Spleen (tissue), 11 donors: ENCODE data around the gene SYNDIG1. TPM values are rescaled to one million over a fixed set of nuclear protein-coding genes. Genes with fewer than 3 reads are reported as not detected.

ENCODE experiments used
- DNase-seq: peaks from one replicate; pipeline ENCODE4 v3.0.0-alpha.2; 2020
- H3K27ac ChIP-seq, 8 donors: fragments of 200-600 bp; sonication (generic) in 7 of 8; 1 replicate in 4 of 8; 2 replicates in 4 of 8; pipeline versions ENCODE4 v1.5.0 to v1.8.0; 2016 to 2021; ENCODE audit warnings: inconsistent platforms in 4 of 8, mild to moderate bottlenecking in 4 of 8, moderate library complexity in 1 of 8
- H3K27me3 ChIP-seq, 7 donors: fragments of 200-600 bp; sonication (generic) in 6 of 7; replicated peaks in 1 of 7; 1 replicate in 4 of 7; 2 replicates in 3 of 7; pipeline versions ENCODE4 v1.5.0 to v1.8.0; 2016 to 2021; ENCODE audit warnings: inconsistent platforms in 3 of 7, mild to moderate bottlenecking in 1 of 7
- H3K36me3 ChIP-seq, 6 donors: fragments of 200-600 bp; sonication (generic) in 5 of 6; 1 replicate in 4 of 6; 2 replicates in 2 of 6; pipeline versions ENCODE4 v1.5.0 to v1.8.0; 2016 to 2021; ENCODE audit warnings: inconsistent platforms in 2 of 6
- H3K4me1 ChIP-seq, 6 donors: fragments of 200-600 bp; sonication (generic) in 5 of 6; 1 replicate in 3 of 6; 2 replicates in 3 of 6; pipeline versions ENCODE4 v1.5.0 to v1.8.0; 2016 to 2021; ENCODE audit warnings: inconsistent platforms in 3 of 6
- H3K4me3 ChIP-seq, 8 donors: fragments of 200-600 bp; sonication (generic) in 7 of 8; 1 replicate in 4 of 8; 2 replicates in 4 of 8; pipeline versions ENCODE4 v1.5.0 to v1.8.0; 2016 to 2021; ENCODE audit warnings: inconsistent platforms in 4 of 8, mild to moderate bottlenecking in 4 of 8, moderate library complexity in 2 of 8
- H3K9me3 ChIP-seq, 8 donors: fragments of 200-600 bp; sonication (generic) in 7 of 8; 1 replicate in 4 of 8; 2 replicates in 4 of 8; pipeline versions ENCODE4 v1.5.0 to v1.8.0; 2016 to 2021; ENCODE audit warnings: inconsistent platforms in 4 of 8
- POLR2A ChIP-seq, 3 donors: fragments of 450-650 bp; IDR thresholded peaks; one replicate each; pipeline ENCODE4 v1.5.1; 2017; ENCODE audit warnings: antibody characterized with exemption in 3 of 3, mild to moderate bottlenecking in 1 of 3
- POLR2AphosphoS5 ChIP-seq, 3 donors: sonication (generic); formaldehyde crosslinking; IDR thresholded peaks; one replicate each; pipeline ENCODE4 v1.5.1; 2017; ENCODE audit warnings: antibody characterized with exemption in 3 of 3
- WGBS, 5 donors: extraction: QIAGEN DNeasy Blood & Tissue Kit in 3 of 5; methylation state at CpG; one replicate each; pipeline versions ENCODE4 v1.1.5 to v1.1.7; 2013 to 2018; 5-methylcytosine and 5-hydroxymethylcytosine counted together
- intact Hi-C: fragments of 100-400 bp; cut with DNase I; formaldehyde crosslinking; loops from one replicate; pipeline ENCODE4 v1.15.0; 2023; ENCODE audit warnings: low total_unique reads
- polyA plus RNA-seq, 3 donors: library from polyadenylated mRNA; stranded (reverse); fragments of 200-250 nt; gene quantifications; one replicate each; pipeline ENCODE4 v1.2.1, GENCODE V29; 2013
- total RNA-seq, 7 donors: library from RNA; depleted of rRNA in 3 of 7; stranded (reverse); fragments of >200 nt in 3 of 7; fragmentation: NEBNext Ultra II Directional in 4 of 7; extraction: Animal tissue kit (Norgen Biotek cat#: 25700) in 4 of 7; gene quantifications; one replicate each; pipeline versions ENCODE4 v1.1.0 to v1.2.1, GENCODE V29; 2016 to 2021
- TF ChIP-seq, protein P1 (sequence below), 11 experiments: fragments of 200-600 bp in 7 of 11; fragments of 450-650 bp in 4 of 11; sonication (generic) in 4 of 11; IDR thresholded peaks in 8 of 11; conservative IDR thresholded peaks in 3 of 11; 1 replicate in 7 of 11; 2 replicates in 4 of 11; pipeline versions ENCODE4 v1.4.0 to v1.8.0; 2016 to 2021; ENCODE audit warnings: antibody characterized with exemption in 11 of 11, inconsistent platforms in 4 of 11, mild to moderate bottlenecking in 1 of 11
- donor health status: healthy with polysubstance abuse.
- donor health status: DM: no; HTN: no; CAD: no; lungs with moderate emphysema.
- donor health status: DM: no; HTN: no; CAD: no.
- donor health status: Bipolar disorder and iron deficiency.
- donor health status: healthy.
- donor health status: DM: no; HTN: no; CAD: no.
- donor health status: DM: yes; HTN: yes; CAD: no.

SYNDIG1 gene
- total and polyA plus RNA-seq, 10 donors, result 0.70 to 3.5 (median 1.3) TPM

DNA sequence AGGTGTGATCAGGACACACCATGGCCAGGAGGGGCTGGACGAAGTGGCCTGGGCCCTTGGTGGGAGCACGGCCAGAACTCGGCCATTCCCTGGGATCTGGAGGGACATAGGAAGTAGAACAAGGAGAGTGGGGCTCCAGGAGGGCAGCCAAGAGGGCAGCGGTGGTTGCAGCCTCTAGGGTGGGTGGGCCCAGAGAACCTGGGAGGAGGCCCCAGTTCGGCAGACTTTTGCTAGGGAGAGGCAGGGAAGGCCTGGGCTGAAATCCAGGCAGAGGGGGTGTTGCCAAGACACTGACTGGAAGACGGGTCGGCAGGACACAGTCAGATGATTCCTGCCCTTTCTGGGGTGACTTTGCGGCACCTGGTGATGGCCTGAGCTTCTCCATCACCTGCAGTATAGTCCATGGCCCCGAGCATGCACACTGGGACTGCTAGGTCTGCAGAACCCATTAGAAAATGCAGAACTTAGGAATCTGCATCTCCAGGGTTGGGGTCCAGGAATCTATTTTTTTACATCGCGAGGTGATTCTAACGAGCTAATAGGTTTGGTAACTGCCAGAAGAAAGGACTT is 224.8 kb downstream of the SYNDIG1 start:
- intact Hi-C loops, result no loop called here
- H3K9me3 ChIP-seq, result no peaks in the 10 kb centered on the region

DNA sequence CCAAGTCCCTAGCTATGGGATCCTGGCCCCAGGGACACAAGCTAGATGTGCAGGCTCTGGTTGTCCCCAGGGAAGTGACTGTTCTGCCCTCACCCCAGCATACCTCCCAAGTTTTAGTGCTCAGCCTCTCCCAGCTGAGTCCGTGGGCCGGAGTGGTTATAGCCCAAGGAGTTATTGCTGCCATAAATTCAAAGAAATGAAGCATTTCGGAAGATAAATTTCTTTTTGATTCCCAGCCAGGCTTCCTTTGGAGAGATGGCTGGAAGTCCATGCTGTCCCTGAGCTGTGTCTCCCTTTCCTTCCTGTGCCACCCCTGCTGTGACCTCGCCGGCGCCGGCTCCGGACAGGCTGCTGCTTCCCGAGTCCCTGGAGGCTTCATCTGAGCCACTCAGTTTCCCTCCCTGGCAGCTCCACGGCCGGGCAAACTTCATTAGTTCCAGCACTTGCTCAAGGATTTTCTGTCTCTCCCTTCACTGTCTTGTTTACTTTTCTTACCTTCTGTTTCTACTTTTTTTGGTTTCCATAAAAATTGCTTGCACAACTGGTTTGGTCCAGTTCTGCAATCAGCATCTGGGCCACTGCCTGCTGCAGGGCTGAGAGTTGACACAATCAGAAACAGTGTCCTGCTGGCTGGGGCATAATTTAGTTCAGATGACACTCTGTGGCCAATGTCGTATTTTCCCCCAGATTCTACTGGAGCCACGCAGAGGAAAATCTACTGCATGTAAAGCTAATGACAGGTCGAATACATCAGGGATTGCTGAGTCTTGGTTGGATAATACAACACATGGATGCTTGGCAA is 225.5 kb downstream of the SYNDIG1 start:
- Histone ChIP-seq H3K9me3 (no peaks in the 10 kb centered on the region), H3K36me3 (no peaks in the 10 kb centered on the region), H3K4me3 (no peak overlapping the region), H3K27ac (no peak overlapping the region), H3K27me3 (peaks cover 0 to 5% (median 0%) of the 10 kb centered on the region in 7 donors), H3K4me1 (peaks cover 6 to 19% (median 13%) of the 10 kb centered on the region in 6 donors)
- intact Hi-C loops, result no loop called here
- DNase-seq, result peak; percentile 81
- TF ChIP-seq POLR2A (IDR thresholded peaks at IDR 0.05), result no peak
- peak; percentile 17 to 71 (median 61) for TF ChIP-seq POLR2AphosphoS5 (IDR thresholded peaks at IDR 0.05)
- TF ChIP-seq, protein P1, sequence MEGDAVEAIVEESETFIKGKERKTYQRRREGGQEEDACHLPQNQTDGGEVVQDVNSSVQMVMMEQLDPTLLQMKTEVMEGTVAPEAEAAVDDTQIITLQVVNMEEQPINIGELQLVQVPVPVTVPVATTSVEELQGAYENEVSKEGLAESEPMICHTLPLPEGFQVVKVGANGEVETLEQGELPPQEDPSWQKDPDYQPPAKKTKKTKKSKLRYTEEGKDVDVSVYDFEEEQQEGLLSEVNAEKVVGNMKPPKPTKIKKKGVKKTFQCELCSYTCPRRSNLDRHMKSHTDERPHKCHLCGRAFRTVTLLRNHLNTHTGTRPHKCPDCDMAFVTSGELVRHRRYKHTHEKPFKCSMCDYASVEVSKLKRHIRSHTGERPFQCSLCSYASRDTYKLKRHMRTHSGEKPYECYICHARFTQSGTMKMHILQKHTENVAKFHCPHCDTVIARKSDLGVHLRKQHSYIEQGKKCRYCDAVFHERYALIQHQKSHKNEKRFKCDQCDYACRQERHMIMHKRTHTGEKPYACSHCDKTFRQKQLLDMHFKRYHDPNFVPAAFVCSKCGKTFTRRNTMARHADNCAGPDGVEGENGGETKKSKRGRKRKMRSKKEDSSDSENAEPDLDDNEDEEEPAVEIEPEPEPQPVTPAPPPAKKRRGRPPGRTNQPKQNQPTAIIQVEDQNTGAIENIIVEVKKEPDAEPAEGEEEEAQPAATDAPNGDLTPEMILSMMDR (IDR thresholded peaks at IDR 0.05 in 8 of 11, conservative IDR thresholded peaks at IDR 0.05 in 3 of 11), result no peak
- WGBS, 5 donors, result 46 to 80% (median 73%) methylated on average over 14 of the region's 14 CpGs

More for the DNA sequence above, 224.8 kb downstream of the SYNDIG1 start:
- peak; percentile 61 for DNase-seq
- WGBS, 5 donors, result 76 to 84% (median 79%) methylated on average over 12 of the region's 12 CpGs
- peaks cover 0 to 5% (median 0%) of the 10 kb centered on the region in 7 donors for H3K27me3 ChIP-seq
- no peak overlapping the region for H3K27ac ChIP-seq
- H3K36me3 ChIP-seq, result no peaks in the 10 kb centered on the region
- peaks cover 6 to 19% (median 13%) of the 10 kb centered on the region in 6 donors for H3K4me1 ChIP-seq
- no peak for TF ChIP-seq POLR2AphosphoS5 (IDR thresholded peaks at IDR 0.05)
- no peak for TF ChIP-seq POLR2A (IDR thresholded peaks at IDR 0.05)
- TF ChIP-seq, protein P1 (IDR thresholded peaks at IDR 0.05 in 8 of 11, conservative IDR thresholded peaks at IDR 0.05 in 3 of 11), result no peak
- H3K4me3 ChIP-seq, result no peak overlapping the region

DNA sequence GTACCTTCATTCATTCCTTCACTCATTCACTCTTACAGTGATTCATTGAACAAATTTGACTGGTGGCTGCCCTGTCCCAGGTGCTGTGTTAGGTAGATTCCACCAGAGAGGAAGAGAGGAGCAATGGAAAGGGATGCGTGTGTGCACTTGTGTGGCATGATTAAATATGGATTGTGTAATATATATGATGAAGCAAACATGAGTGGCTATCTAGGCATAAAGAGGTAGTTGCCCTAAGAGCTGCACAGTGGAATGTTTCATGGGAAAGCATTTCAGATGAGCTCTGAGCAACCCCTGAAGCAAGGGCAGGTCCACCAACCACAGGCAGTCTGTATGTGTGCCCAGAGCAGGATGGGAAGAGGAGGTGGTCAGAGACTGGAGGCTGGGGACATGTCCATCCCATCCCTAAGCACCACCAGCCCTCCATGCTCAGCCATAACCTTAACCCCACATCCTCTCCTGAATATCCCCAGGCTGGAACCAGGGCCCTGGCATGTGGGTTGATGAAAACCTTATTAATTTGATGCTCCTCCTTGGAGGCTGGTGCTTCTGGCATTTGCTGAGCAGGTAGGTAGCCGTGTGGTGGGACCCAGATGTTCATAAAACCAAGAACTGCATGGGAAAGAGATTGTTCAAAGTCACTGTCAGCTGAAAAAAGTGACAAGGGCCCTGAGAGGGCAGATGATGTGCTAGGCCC is 226.2 kb downstream of the SYNDIG1 start:
- TF ChIP-seq, protein P1 (IDR thresholded peaks at IDR 0.05 in 8 of 11, conservative IDR thresholded peaks at IDR 0.05 in 3 of 11), result no peak
- TF ChIP-seq POLR2A (IDR thresholded peaks at IDR 0.05) (no peak), POLR2AphosphoS5 (IDR thresholded peaks at IDR 0.05) (no peak)
- no peak for DNase-seq
- no peaks in the 10 kb centered on the region for H3K9me3 ChIP-seq
- no peaks in the 10 kb centered on the region for H3K36me3 ChIP-seq
- H3K27ac ChIP-seq, result no peak overlapping the region
- no peak overlapping the region for H3K4me3 ChIP-seq
- H3K4me1 ChIP-seq, result peaks cover 6 to 19% (median 13%) of the 10 kb centered on the region in 6 donors
- H3K27me3 ChIP-seq, result peaks cover 0 to 5% (median 0%) of the 10 kb centered on the region in 7 donors
- intact Hi-C loops, result no loop called here
- WGBS, 5 donors, result 60 to 86% (median 72%) methylated on average over 2 of the region's 2 CpGs
